Measurements from ENCODE around the gene ODAD3.

ODAD3 gene

GRCh38 chr19:11373166-11373884, 61.6 kb downstream of the ODAD3 start:
- 54 to 78% methylated on average over 5 to 9 of the region's 10 CpGs for WGBS, 2 experiments (ENCODE audit: insufficient coverage in 2 of 2)
- no peak overlapping the region for H3K4me3 ChIP-seq (ENCODE audit: extremely low read depth, insufficient read depth, low read length, poor library complexity, severe bottlenecking)
- peaks cover 17% of the 10 kb centered on the region for H3K4me1 ChIP-seq (ENCODE audit: control insufficient read depth, insufficient read depth, low read length, poor library complexity, severe bottlenecking)
- peak overlapping the region; percentile 79 for H3K27ac ChIP-seq (ENCODE audit: low read depth, low read length, severe bottlenecking)
- H3K9me3 ChIP-seq (ENCODE audit: control insufficient read depth, low read length), result no peaks in the 10 kb centered on the region
- H3K36me3 ChIP-seq (ENCODE audit: control insufficient read depth, insufficient read depth, low read length), result peaks cover 17% of the 10 kb centered on the region

- H3K9me3 ChIP-seq (ENCODE audit: control insufficient read depth, low read length), result no peaks in the 10 kb centered on the region
- H3K4me3 ChIP-seq (ENCODE audit: extremely low read depth, insufficient read depth, low read length, poor library complexity, severe bottlenecking), result no peak overlapping the region
- 89 to 95% methylated on average over 2 of the region's 2 CpGs for WGBS, 2 experiments (ENCODE audit: insufficient coverage in 2 of 2)
- peaks cover under 1% of the 10 kb centered on the region for H3K36me3 ChIP-seq (ENCODE audit: control insufficient read depth, insufficient read depth, low read length)
- peaks cover 10% of the 10 kb centered on the region for H3K4me1 ChIP-seq (ENCODE audit: control insufficient read depth, insufficient read depth, low read length, poor library complexity, severe bottlenecking)
- no peak overlapping the region for H3K27ac ChIP-seq (ENCODE audit: low read depth, low read length, severe bottlenecking)
Measured at GRCh38 chr19:11370744-11371143, 64.2 kb downstream of the ODAD3 start.
